A549 treated with GW870086 at 1 μM for 4 hours (cell line): ENCODE results near the gene LSM6. TPM values are rescaled to one million over a fixed set of nuclear protein-coding genes. Genes with fewer than 3 reads are reported as not detected.

Source experiments
- total RNA-seq: library from RNA; stranded (reverse); fragments of 200-300 nt; extraction: Qiagen RNA extraction; gene quantifications from 5 replicates; pipeline ENCODE4 v1.2.3, GENCODE V29; 2022; ENCODE audit warnings: low read depth

Gene LSM6
- 27.8 to 44.1 TPM (median 32.5 TPM) in 5 replicates for total RNA-seq

GRCh38 chr4:146175541-146176453, at the start of gene LSM6:
TSS of gene LSM6 (plus strand) at chr4:146175718. CDS start at chr4:146182922, 7,204 bp downstream.

DNA sequence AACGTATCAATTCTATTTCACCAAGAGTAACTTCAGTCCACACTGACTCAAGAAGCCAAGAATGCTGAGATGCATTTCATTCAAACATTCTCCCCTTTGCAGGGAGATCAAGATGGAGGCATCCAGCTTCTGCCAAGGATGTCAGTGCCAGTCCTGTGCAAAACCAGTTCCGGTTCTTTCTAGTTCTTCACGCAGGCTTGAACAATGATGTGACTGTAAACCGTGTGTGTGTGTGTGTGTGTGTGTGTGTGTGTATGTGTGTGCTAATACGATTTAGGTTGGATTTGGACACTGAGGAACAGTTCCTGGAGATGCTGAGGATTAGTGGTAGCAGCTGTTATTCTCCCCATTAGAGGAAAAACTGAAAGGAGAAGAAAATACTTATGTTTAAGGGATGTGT, 38.7 kb downstream of the LSM6 start, which contains the start of gene REELD1:
TSS of gene REELD1 (plus strand) at position 301 of the 400 bp plus-strand sequence. CDS start 2,415 bp downstream, outside the sequence.

Other genes with a start within 250 kb of the LSM6 start
- 3.0 to 4.5 TPM (median 3.2 TPM) in 5 replicates for gene ZNF827, start 236.9 kb upstream of the LSM6 start, total RNA-seq
- gene REELD1, start 38.8 kb downstream of the LSM6 start, total RNA-seq = not detected in 5 replicates